Choroid plexus epithelial cell (primary cell): ENCODE measurements around the gene CD4.

Experiments
- DNase-seq: peaks from one replicate; pipeline ENCODE4 v3.0.0-alpha.2; 2010; ENCODE audit warnings: low read depth
- H3K4me3 ChIP-seq: 2 replicates; pipeline ENCODE4 v1.5.1; 2011; ENCODE audit warnings: low read depth, mild to moderate bottlenecking, control low read depth, low read length, moderate library complexity
- CTCF ChIP-seq: conservative IDR thresholded peaks from 2 replicates; pipeline ENCODE4 v1.5.1; 2011; ENCODE audit warnings: low read depth, mild to moderate bottlenecking, control low read depth, inconsistent platforms, low read length, moderate library complexity

Gene CD4

DNA sequence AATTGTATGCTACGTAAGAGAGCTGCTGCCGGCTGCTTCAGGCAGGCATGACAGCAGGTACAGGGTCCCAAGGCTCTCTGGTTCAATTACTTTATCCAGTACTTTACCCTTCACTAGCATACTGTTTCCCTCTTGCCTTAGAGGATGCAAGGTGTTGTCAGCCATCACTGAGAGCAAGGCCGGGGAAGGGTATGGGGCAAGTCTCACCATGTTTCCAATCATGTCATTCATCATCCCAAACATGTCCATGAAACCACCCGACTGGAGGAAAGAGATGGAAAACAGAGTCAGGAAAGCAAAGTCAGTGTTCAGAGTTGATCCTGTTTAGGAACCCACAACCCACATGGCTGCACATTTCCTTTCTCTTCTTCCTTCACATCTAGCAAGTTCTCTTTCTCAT lies 38.8 kb upstream of the CD4 start:
- DNase-seq: no peak
- no peak for TF ChIP-seq CTCF
- no peak overlapping the region for H3K4me3 ChIP-seq

DNA sequence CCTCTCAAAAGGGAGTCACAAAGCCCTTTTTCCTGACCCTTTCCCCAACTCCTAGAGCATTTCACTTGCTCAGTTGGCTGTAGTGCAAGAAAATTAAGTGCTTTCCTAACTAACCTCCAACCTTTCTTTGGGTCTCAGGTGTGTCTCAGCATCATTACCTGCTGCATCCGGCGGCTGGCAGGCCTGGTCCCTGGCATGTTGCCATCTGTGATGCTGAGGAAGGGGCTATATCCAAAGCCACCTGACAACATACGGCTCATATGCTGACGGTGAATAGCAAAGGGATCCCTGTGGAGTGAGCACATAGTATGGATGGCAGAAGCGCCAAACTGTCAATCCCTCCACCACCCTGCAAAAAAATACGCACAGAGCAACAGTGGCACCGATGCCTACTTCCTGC lies 37.6 kb upstream of the CD4 start:
- no peak for TF ChIP-seq CTCF
- DNase-seq: no peak
- peak overlapping the region; percentile 97 for H3K4me3 ChIP-seq

GRCh38 chr12:6752167-6752920 lies 37.0 kb upstream of the CD4 start:
- TF ChIP-seq CTCF: peak; percentile 71
- H3K4me3 ChIP-seq: peak overlapping the region; percentile 97
- DNase-seq: peak; percentile 63

- TF ChIP-seq CTCF: no peak
- peak within 1 kb of the TSS; percentile 97 for H3K4me3 ChIP-seq
- DNase-seq: peak; percentile 100
These were observed 36.2 kb upstream of the CD4 start, which contains the start of gene MLF2 for GRCh38 chr12:6752921-6753771. MLF2 (minus strand) TSS chr12:6753141; CDS start chr12:6752334, 807 bp downstream.

- peak; percentile 96 for TF ChIP-seq CTCF
- H3K4me3 ChIP-seq: no peak overlapping the region
- no peak for DNase-seq
These were observed 35.5 kb upstream of the CD4 start for GRCh38 chr12:6753772-6754356.

DNA sequence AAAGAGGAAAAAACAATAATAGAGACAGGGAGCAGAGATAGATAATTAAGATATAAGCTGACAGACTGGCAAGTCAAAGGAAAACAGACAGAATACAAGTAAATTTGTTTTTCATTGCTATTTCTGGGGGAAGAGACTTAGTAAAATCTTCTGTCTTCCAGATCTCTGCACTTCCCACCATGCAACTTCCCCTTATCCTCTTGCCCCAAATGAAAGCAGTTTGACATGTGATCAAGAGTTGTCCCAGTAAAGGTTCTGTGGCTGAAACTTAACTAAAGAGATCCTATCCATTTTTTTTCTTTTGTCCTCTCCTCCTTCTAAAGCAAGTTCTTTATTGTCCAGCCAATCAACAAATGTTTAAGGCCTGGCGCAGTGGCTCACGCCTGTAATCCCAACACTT lies 34.9 kb upstream of the CD4 start:
- no peak overlapping the region for H3K4me3 ChIP-seq
- no peak for TF ChIP-seq CTCF
- no peak for DNase-seq
